ENCODE data around the gene TAC4.

TAC4 gene

DNA sequence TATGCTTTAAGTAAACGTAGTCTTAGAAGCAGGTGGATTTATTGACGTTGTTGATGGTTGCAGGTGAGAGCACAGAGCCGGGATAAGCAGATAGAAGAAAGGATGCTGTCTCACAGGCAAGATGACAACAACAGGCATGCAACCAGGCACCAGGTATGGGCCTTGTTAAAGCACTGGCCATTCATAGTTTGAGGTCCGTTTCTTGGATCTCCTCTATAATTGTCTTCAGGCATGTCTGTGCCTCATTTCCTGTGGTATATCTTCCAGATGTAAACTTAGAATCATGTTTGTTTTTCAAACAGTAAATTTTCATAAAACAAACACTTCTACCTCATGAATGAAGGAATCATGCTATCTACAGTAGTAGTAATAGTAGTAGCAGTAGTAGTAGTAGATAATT lies 38.8 kb downstream of the TAC4 start:
- DNase-seq (ENCODE audit: low spot score) = no peak

GRCh38 chr17:49798738-49799137 lies 49.1 kb downstream of the TAC4 start:
- DNase-seq (ENCODE audit: low spot score) = no peak

GRCh38 chr17:49798182-49798581 lies 49.7 kb downstream of the TAC4 start:
- DNase-seq (ENCODE audit: low spot score) = no peak

- DNase-seq (ENCODE audit: low spot score) = no peak
Measured at GRCh38 chr17:49795372-49795771, 52.5 kb downstream of the TAC4 start.

- DNase-seq (ENCODE audit: low spot score) = no peak
Measured at GRCh38 chr17:49793309-49793708, 54.6 kb downstream of the TAC4 start.

- no peak for DNase-seq (ENCODE audit: low spot score)
Measured at GRCh38 chr17:49789243-49789578, 58.7 kb downstream of the TAC4 start.

DNA sequence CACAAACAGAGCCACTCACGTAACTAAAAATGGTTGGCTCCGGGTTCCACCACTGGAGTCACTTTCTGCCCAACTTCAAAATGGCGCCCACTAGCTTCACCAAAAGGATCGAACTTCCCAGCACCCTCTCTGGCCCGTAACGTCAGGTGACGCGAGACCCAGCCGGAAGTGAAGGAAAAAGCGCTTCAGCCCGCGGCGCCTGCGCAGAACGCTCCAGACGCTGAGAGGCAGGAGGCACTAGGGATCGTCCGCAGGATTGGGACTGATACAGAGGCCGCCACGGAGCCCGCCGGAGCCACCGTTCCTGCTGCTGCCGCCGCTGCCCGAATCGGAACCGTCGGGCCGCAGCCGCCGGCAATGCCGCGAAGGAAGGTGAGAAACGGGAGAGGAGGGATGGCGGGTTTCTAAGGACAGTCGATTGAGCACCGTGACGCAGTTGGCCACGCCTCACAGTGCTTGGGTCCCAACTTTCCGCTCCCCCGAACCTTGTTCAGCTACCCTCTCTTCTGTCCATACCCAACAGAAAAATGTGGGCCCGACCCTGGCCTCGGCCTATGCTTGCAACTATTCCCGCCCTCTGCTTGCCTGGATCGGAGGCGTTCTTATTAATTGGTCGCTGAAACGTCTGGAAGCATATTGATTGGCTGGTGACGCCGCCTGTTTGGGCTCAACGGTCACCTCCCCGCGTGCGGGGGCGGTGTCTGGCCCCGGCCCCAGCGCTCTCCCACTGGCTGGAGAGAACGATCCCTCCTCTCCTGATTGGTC lies 59.2 kb downstream of the TAC4 start, which contains the start of gene KAT7:
TSS of gene KAT7 (plus strand) at position 204 of the 765 bp plus-strand sequence. CDS start at position 358, 154 bp downstream.
- peak; percentile 99 for DNase-seq (ENCODE audit: low spot score)

All from Ammon's horn (tissue), 1 donor.